GM18520 (cell line): ENCODE measurements around the gene PRR5.

Experiments
- ATAC-seq: cut with Tn5 transposase; IDR thresholded peaks from one replicate; pipeline ENCODE4 v1.9.1; 2021; ENCODE audit not compliant: unreplicated experiment

PRR5 gene

GRCh38 chr22:44752285-44753188 lies 50.5 kb downstream of the PRR5 start, which contains the start of gene ARHGAP8:
Gene ARHGAP8 (plus strand): TSS chr22:44752575. CDS start chr22:44786528, 33,953 bp downstream.
- no peak for ATAC-seq

GRCh38 chr22:44753189-44754042 lies 51.4 kb downstream of the PRR5 start:
- ATAC-seq: no peak

- ATAC-seq: no peak
Observed at GRCh38 chr22:44754998-44755397, 53.0 kb downstream of the PRR5 start.

- no peak for ATAC-seq
Observed at GRCh38 chr22:44755417-44755816, 53.4 kb downstream of the PRR5 start.

GRCh38 chr22:44755956-44756361 lies 54.0 kb downstream of the PRR5 start:
- no peak for ATAC-seq

GRCh38 chr22:44758344-44758973 lies 56.5 kb downstream of the PRR5 start:
- no peak for ATAC-seq

- no peak for ATAC-seq
Observed at GRCh38 chr22:44759001-44759400, 57.0 kb downstream of the PRR5 start.

GRCh38 chr22:44759430-44760310 lies 57.7 kb downstream of the PRR5 start:
- no peak for ATAC-seq

- no peak for ATAC-seq
Observed at GRCh38 chr22:44760476-44760875, 58.5 kb downstream of the PRR5 start.

- no peak for ATAC-seq
Observed at GRCh38 chr22:44761025-44761424, 59.0 kb downstream of the PRR5 start.

- no peak for ATAC-seq
Observed at GRCh38 chr22:44764373-44764772, 62.4 kb downstream of the PRR5 start.

GRCh38 chr22:44764974-44765373 lies 63.0 kb downstream of the PRR5 start:
- ATAC-seq: no peak

- ATAC-seq: no peak
Observed at GRCh38 chr22:44765571-44766285, 63.7 kb downstream of the PRR5 start.

- no peak for ATAC-seq
Observed at GRCh38 chr22:44773082-44773481, 71.1 kb downstream of the PRR5 start.

- ATAC-seq: no peak
Observed at GRCh38 chr22:44775862-44776261, 73.9 kb downstream of the PRR5 start.

GRCh38 chr22:44776605-44777363 lies 74.8 kb downstream of the PRR5 start:
- no peak for ATAC-seq

GRCh38 chr22:44777364-44777755 lies 75.4 kb downstream of the PRR5 start:
- no peak for ATAC-seq

- no peak for ATAC-seq
Observed at GRCh38 chr22:44780876-44781449, 79.0 kb downstream of the PRR5 start.
